ENCODE results near the gene PROK1.

The PROK1 gene

DNA sequence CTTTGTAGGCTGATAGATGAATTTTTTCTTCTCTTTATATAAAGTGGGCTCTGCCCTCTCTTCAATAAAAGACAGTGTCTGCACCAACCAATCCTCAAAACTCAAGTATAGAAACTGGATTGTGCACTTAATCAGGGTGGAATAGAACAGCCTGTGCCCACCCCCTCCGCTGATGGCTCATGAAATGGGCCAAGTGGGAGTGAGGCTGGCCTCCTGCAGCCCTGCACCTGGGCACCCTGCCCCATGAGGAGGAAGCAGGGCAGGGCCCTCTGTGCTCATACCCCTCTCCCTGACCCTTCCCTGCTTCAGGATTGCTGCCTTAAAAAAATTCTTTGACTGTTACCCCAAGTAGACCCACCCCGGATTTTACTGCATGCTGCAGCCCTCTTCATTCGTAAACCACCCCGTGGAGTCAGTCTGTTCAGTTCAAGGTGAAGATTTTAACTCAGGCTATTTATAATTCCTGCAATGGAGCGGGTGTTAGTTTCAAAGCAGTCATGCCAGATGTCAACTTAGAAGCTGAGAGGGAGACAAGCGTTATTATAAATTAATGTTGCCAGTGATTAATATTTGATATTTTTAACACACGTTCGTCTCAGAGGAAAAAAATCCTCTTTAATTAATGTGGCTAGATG lies 15.8 kb downstream of the PROK1 start:
- DNase-seq = no peak

DNA sequence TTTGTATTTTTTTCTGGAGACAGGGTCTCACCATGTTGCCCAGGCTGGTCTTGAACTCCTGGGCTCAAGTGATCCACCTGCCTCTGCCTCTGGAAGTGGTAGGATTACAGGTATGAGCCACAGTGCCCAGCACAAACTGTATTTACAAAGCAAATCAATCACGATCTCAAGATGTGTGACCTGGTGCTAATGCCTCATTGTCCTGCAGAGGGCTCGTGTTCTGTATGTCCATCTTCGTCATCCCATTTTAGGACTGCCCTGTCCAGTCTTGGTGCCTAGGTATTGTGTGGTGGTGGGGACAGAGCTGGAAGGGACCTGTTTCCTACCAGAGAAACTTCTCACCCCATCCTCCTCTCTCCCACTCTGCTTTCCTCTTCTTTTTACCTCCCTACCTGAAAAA lies 20.2 kb downstream of the PROK1 start:
- DNase-seq = no peak

DNA sequence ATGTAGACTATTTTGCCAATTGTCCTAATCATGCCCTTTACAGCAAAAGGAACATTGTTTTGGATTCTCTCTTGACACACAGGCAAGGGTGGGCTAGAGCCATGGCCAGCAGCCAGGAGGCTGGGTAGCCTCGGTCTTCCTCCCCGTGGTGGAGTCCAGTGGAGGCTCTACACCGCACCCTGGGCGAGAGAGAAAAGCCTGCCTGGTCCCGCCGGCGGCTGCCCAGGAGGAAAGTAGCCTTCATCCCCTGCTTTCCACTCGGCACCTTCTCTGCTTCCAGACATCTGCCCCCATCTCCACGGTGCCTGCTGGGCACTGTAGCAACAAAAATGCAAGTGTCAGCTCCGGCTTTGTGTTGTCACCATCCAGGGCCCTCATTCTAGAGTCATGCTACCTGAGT lies 21.6 kb downstream of the PROK1 start:
- DNase-seq = no peak

DNA sequence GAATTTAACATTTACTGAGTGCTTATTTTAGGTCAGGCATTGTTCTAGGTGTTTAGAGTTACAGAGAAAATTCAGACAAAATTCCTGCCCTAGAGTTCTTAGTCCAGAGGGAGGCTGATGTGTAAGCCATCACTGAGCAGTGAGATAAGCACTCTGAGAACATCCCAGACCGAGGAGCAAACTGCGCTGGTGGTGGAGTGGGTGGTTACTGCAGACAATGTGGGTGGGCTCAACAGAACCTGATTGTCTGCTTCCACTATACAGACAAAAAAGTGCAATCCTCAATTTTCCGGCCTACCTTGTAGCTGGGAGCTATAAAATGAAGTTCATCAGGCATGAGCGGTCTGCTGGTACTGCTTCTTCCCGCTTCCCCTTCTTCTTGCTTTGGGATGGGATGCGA lies 23.5 kb downstream of the PROK1 start:
- DNase-seq = no peak

DNA sequence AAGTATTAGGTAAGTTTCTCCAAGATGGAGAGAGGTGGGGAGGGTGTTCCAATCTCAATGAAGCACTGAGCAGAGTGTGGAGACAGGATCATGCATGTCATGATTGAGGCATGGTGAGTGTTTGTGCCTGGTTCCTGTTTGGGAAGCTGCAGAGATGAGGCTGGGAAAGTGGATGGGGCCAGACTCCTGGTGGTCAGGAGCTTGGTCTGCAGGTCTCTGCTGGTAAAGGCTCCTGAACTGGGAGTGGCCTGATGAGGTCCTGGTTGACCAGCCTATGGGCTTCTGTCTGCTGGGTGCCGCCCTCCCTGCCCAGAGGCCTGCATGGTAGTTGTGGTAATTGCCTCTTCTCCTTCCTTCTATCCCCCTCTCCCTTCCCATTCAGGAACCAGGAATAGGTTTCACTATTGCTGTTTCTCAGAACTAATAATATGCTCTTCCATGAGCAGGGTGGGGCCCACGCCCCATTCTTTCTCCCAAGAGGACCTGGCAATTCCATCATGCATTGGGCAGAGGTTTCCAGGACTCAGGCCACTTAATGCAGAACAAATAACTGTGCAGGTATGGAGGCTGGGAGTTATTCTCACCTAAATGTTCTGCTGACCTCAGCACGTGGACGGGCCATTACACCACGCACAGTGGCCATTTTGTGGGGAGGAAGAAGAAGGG lies 24.5 kb downstream of the PROK1 start:
- DNase-seq = no peak

DNA sequence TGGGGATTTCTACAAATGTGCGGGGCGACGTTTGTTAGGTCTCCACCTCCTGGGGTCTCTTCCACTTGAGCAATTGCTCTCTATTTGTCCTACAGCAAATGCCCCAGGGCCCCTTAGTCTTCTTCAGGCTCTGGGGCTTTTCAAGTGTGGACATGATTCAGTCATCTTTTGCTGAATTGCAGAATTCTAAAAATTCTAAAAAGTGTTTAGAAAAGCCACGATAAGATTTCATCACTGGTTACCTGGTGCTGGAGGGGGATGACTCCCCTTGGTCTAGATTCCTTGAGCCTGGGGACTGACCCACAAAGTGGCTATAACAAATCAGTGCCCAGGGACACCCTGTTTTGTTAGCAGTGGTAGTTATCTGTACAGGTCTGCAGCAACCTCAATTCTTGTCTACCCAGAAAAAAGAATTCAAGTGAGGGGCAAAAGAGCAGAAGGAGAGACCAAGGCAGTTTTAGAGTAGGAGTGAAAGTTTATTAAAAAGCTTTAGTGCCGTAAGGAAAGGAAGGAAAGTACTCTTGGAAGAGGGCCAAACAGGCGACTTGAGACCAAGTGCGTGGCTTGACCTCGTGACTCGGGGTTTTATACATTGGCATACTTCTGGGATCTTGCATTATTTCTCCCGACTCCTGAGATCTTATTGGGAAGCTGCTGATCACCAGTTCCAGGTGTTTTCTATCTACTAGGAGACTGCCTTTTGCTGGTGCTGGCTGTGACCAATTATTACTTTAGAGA lies 25.2 kb downstream of the PROK1 start:
- no peak for DNase-seq

DNA sequence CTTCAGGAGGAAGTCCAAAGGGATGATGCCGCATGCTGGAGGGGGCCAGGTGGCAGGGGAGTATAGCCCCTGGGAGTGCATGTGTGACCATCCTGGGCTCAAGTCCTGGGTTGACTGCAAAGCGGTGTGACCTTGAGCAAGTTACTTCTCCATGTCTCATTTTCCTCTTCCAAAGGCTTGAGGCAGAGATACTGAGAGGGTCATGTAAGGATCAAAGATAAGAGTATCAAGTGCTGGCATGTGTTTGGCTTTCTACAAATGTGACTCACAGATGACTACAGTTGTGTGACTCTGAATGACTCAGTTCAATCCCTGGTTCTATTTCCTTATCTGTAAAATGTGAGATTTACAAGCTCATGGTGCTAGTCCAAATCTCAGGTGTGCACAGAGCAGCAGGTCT lies 26.1 kb downstream of the PROK1 start:
- DNase-seq = no peak

DNA sequence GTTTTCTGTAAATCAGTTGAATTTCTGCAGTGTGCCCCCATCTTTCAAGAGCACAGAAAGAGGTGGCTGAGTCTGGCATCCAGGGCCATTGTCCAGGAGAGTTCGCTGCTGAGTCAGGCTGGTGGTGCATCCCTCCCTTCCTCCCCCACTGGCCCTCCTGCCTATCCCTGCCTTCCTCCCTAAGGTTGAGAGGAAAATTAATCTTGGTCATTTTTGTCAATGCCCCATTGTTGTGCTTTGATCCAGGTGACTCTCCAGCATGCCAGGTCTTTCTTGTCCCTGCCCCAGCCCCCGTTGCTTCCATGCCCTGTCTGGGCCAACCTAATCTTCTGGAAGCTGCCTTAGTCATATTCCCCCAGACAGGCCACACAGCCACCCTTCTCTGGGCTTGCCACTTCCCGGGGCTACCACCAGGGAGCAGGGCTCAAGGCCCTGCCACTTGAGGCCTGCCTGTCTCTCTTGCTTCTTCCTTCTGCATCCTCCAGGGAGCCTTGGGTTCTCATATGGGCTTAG lies 26.6 kb downstream of the PROK1 start:
- DNase-seq = no peak

DNA sequence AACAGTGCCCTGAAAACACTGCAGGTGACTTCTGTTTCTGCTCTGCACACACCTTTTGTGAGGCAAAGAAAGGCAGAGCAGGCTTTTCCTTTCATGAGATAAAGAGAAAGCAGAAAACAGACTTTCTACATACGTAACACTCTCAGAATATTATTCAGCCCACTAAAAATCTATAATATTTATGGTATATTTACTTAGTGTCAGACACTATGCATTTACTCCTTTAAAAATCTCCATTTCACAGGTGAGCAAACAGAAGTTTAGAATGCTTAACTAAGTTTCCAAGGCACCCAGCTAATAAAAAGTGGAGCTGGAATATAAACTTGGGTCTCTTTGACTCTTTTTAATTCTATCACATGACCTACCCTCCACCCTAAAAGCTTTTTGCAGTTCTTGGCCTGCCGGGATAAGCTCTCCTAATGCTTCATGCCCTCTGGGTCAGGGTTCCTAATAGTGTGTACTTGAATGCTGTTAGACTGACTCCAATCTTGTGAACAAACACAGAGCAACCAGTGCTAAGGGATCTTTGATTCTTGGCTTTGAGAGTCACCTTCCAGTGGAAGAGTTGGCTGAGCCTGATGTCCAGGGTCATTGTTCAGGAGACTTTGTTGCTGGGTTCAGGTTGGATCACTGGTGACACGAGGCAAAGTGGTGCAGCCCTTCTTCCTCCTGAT lies 27.2 kb downstream of the PROK1 start:
- no peak for DNase-seq

DNA sequence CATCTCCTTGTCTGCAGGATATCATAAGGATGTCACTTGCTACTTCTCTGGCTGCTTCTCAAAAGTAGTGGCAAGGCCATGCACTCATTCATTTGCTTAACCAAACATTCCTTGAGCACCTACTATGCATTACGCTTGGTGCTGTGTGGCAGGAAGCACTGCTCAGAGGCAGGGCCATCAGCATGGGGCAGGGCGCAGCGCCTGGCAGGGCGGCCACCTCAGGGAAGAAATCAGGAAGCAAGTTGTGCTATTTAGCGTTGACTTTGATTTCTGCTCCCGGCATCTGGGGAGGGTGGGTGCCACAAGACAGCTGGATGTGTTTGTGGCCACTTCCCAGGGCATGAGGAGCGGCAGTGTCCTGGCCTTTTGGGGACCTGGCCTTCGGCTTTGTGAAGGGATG lies 27.9 kb downstream of the PROK1 start:
- no peak for DNase-seq

DNA sequence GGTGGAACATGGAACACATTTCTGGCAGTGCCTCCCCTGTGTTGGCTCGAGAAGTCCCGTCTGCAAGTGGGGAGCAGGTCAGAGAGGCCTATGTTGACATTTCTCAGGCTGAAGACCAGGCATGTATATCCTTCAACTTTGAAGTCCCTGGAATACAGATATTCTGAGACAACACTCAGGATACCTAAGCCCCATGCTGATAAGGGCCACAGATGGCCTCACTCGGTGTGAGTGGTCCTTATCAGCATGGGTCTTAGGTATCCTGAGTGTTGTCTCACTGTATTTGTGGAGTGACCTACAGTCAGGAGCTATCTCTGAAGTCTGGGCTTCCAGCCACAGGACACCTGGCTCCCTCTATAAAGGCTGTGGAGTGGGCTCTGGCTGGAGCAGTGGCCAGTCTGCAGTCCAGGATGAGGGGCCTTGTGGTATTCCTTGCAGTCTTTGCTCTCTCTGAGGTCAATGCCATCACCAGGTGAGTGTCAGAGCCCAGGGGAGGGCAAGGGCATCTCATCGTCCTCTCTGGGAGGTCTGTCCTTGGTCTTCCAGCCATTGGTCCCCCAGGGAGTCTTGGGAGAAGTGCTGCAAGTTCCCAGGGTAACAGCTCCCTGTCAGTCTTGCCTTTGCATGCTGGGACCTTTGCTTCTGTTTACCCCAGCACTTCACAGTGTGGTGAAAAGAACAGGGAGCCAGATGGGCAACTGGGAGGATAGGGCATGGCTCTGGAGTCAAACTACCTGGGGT lies 29.6 kb downstream of the PROK1 start:
- no peak for DNase-seq

DNA sequence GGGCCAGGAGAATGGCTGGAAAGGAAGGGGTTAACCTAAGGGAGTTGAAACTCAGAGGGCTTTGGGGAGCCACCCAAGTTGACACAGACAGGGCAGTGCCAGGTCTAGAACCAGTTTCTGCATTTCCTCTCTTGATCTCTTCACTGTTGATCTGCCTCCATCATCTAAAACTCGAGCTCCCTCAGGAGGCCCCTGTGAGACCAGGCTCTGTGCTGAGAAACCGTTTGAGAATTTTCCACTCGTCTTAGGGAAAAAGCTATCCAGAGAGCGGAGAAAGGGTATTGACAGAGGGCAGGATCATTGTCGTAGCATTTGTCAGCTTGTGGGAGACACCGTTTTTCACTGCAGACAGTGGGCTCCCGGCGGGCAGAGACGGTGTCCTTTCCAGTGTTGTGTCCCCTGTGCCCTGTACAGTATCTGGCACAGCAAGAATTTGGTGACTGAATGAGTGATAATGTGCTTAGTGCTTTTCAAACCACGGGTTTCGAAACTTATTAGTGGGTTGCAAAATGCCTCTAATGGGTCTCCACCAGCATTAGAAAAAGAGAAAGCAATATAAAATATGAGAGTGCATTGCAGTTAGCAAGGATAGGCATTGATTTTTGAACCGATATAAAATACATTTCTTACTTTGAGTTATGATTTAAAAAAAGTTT lies 31.1 kb downstream of the PROK1 start:
- no peak for DNase-seq

DNA sequence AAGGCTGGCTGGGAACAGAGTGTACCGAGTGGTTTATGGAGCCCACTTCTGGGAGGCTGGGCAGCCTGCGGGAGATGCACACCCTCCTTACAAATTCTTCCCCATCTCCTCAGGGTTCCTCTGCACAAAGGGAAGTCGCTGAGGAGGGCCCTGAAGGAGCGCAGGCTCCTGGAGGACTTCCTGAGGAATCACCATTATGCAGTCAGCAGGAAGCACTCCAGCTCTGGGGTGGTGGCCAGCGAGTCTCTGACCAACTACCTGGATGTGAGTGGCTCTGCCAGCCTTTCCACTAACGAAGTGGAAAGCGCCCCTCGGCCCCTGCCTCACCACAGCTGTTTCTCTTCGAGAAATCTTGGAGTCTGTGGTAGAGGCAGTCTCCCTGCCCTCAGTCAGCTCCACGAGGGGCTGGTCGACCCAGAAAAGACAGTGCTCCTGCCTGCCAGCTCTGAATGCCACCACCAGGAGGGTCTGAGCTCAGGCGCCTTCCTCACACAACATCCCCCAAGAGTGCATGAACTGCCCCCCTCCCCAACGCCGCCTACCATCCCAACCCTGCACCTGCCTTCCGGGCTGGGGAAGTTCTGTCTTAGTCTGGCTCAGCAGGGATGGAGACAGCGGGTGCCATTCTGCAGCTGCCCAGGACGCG lies 31.8 kb downstream of the PROK1 start:
- DNase-seq = no peak

DNA sequence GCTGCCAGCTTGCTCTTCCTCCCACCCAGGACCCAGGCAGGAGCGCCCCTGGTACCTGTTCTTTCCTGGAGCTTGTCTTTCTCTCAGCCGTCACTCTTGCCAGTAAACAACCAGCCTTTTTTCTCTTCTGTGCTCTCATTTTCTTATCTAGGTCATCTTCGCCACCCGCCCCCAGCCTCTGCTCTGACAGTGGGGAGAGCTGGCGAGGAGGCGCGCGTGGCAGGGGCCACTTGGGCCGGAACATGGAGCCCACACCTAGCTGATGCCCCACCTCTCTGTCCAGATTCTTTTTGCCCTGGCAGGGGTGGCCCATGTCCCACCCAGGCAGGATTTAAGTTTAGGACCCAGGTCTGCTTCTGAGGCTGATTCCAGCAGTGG lies 32.3 kb downstream of the PROK1 start:
- no peak for DNase-seq

DNA sequence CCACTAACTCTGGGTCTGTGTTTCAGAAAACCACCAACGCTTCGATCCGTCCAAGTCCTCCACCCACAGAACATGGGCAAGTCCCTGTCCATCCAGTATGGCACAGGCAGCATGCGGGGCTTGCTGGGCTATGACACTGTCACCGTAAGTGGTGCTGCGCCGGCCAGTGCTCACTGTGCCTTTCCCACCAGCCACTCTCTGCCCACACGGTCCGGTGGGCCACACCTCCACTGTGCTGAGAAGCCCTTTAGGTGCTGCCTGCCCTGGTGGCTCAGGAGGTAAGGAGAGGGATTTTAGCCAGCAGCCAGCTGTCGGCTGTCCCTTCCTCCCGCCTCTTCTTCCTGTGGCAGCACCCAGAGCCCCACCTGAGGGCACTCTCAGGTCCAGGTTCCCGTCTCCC lies 33.9 kb downstream of the PROK1 start:
- DNase-seq = no peak

DNA sequence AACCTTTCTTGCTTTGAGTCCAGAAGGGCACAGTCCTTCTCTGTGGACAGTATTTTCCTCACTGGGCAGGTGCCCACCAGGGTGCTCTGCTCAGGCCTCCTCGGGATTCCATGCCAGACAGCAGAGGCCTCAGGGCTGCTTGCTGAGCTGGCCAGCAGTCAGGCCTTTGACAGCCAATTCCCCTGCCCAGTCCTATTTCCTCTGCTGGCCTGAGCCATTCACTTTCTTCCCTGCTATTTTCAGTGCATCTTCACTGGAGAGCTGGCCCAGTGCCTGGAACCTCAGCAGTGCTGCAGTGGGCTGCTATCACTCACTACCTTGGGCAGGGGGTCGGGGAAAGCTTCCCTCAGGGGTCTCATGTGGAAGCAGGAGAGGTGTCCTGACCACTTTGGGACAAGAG lies 34.8 kb downstream of the PROK1 start:
- no peak for DNase-seq

DNA sequence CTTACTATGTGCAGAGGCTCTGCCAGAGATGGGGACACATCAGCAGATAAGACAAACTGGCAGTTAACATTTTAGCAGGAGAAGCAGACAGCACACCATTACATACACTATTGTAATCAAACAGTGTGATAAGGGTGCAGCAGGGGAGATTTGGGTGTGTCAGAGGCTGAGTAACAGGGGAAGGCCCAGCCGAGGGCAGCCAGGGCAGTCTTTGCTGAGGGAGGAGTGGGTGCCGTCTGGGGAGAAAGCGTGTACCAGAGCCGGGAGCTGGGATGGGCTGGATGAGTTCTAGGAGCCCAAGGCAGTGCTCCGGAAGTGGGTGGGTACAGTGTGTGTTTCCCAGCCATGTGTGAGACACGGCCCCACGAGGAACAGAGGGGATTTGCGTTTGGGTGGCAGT lies 36.8 kb downstream of the PROK1 start:
- DNase-seq = no peak

DNA sequence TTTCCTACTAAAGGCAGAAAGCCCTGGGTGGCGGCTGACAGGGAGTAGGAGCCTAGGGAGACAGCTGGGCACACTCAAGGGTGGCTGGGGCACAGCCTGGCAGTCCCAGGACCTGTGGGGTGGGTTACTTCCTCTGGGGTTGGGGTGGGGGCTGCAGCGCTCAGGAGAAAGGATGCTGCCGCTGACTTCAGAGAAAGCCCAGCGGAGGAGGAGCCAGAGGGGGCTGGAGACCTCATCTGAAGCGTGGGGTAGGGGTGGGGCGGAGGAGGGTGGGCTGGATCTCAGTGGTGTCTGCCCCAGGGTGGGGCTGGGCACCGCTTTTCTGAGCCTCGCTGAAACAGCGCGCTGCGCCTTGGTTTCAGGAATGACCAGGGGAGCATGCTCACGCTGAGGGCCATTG lies 37.2 kb downstream of the PROK1 start:
- DNase-seq = no peak

DNA sequence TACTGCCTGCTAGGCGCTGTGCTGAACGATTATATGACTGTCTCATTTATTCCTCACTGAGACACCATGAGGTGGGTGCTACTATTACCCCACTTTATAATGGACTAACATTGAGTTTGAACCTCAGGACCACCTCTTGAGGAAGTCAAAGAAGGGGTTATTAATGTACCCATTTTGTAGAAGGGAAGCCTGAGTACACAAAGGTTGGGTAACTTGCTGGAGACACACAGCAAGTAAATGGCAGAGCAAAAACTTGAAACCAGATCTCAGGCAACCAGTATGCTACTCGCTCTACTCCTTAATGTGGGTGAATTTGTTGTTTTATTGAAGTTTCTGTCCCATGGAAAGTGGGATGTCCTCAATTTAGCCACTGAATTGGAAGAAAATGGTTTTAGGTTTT lies 37.9 kb downstream of the PROK1 start:
- no peak for DNase-seq

DNA sequence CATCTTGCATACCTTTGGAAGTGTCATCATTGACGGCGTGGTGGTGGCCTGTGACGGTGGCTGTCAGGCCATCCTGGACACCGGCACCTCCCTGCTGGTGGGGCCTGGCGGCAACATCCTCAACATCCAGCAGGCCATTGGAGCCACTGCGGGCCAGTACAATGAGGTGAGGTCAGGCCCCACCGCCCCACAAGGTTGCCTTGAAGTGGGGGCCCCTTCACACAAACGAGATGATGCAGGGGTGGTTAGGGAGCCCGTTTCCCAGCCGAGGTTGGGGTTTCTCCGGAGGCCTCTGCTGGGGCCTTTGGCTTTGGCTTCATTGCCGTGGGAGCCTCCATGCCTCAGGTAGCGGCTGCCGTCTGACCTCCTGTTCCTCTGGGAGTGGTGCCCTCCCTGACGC lies 38.5 kb downstream of the PROK1 start:
- DNase-seq = no peak

DNA sequence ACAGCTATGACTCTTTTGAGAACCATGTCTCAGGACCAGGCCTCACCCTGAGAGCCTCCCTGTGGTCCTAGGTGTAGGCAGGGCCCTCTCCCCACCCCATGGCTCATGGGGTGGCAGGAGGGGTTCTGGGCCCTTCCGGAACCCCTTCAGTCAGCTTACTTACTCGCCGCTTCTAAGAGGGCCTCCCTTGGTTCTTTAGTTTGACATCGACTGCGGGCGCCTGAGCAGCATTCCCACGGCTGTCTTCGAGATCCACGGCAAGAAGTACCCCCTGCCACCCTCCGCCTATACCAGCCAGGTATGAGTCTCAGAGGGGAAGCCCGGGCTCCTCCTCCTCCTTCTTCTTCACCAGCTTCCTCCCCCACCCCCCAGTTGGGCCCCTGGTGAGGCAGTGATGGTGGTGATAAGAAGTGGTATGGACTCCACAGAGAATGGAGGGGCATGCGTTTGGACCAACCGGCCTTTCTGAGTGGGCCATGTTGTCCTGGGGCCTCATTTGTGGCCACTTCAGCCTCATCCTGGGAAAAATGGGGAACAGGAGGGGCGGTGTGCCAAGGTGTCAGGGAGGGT lies 39.1 kb downstream of the PROK1 start:
- DNase-seq = no peak

Measured in effector CD8-positive, alpha-beta T cell (primary cell).